Lung (tissue), 12 donors: Measurements from ENCODE around the gene RIOX2. TPM values are rescaled to one million over a fixed set of nuclear protein-coding genes. Genes with fewer than 3 reads are reported as not detected.

ENCODE experiments used
- ATAC-seq: fragments of 200-7000 bp; cut with Tn5 transposase; one replicate; pipeline ENCODE4 v1.9.1; 2020; ENCODE audit warnings: moderate number of reproducible peaks; ENCODE audit not compliant: insufficient read depth, low FRiP score
- DNase-seq, 3 donors: peaks; one replicate each; pipeline ENCODE4 v3.0.0-alpha.2; 2013 to 2017
- H3K27ac ChIP-seq, 2 donors: one replicate each; pipeline ENCODE4 v1.5.1; 2013; ENCODE audit warnings: mild to moderate bottlenecking in 2 of 2, moderate library complexity in 2 of 2, control low read depth in 1 of 2, inconsistent platforms in 1 of 2, low read depth in 1 of 2, low read length in 1 of 2
- H3K27me3 ChIP-seq, 3 donors: one replicate each; pipeline ENCODE4 v1.5.1; 2013; ENCODE audit warnings: low read length in 2 of 3; ENCODE audit not compliant: control insufficient read depth in 3 of 3, insufficient read depth in 3 of 3
- H3K36me3 ChIP-seq, 4 donors: one replicate each; pipeline ENCODE4 v1.5.1; 2013; ENCODE audit warnings: low read length in 4 of 4, mild to moderate bottlenecking in 1 of 4, moderate library complexity in 1 of 4; ENCODE audit not compliant: control insufficient read depth in 4 of 4, insufficient read depth in 4 of 4
- H3K4me1 ChIP-seq, 5 donors: one replicate each; pipeline ENCODE4 v1.5.1; 2013; ENCODE audit warnings: low read length in 5 of 5, mild to moderate bottlenecking in 2 of 5, moderate library complexity in 1 of 5; ENCODE audit not compliant: control insufficient read depth in 5 of 5, insufficient read depth in 5 of 5
- H3K4me3 ChIP-seq: one replicate; pipeline ENCODE4 v1.5.1; 2013; ENCODE audit warnings: mild to moderate bottlenecking, control low read depth, moderate library complexity
- H3K9ac ChIP-seq, 2 donors: one replicate each; pipeline ENCODE4 v1.5.1; 2013; ENCODE audit warnings: low read length in 2 of 2, control low read depth in 1 of 2; ENCODE audit not compliant: insufficient read depth in 1 of 2
- H3K9me3 ChIP-seq, 4 donors: one replicate each; pipeline ENCODE4 v1.5.1; 2013; ENCODE audit warnings: low read length in 3 of 4, mild to moderate bottlenecking in 1 of 4, moderate library complexity in 1 of 4; ENCODE audit not compliant: control insufficient read depth in 4 of 4, insufficient read depth in 3 of 4
- WGBS, 2 donors: extraction: QIAGEN DNeasy Blood & Tissue Kit; methylation state at CpG; one replicate each; pipeline ENCODE4 v1.1.7; 2013; 5-methylcytosine and 5-hydroxymethylcytosine counted together
- polyA plus RNA-seq, 2 donors: library from polyadenylated mRNA; stranded (reverse); fragments of 200-250 nt; gene quantifications; one replicate each; pipeline ENCODE4 v1.2.1, GENCODE V29; 2013
- total RNA-seq, 2 donors: library from RNA; depleted of rRNA in 1 of 2; stranded (reverse); fragments of >200 nt in 1 of 2; gene quantifications; one replicate each; pipeline ENCODE4 v1.2.1, GENCODE V29; 2014 to 2021
- TF ChIP-seq, protein P1 (sequence below): IDR thresholded peaks from 2 replicates; pipeline ENCODE4 v1.5.1; 2012; ENCODE audit warnings: mild to moderate bottlenecking; ENCODE audit errors: control extremely low read depth, extremely low read depth
- donor health status: control.
- donor health status: control.
- donor health status: Bipolar disorder and iron deficiency.
- donor health status: healthy.
- donor health status: DM: yes; HTN: yes; CAD: no.

RIOX2 gene
- total and polyA plus RNA-seq, 4 donors: 16.3 to 41.3 (median 22.2) TPM

DNA sequence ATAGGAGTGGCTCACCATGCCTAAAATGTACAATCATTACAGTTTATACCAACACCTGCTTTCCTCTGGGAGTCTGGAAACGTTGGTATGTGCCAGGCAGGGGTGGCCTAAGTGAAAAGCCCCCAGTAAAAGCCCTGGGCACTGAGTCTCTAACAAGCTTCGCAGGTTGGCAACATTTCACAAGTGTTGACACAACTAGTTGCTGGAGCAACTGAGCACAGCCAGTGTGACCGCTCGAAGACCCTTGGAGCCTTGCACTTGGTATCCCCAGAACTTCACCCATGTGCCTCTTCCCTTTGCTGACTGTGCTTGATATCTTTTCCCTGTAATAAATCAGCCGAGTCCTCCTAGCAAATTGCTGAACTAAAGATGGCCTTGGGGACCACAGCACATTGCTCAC is 2.7 kb downstream of the RIOX2 start:
- Histone ChIP-seq H3K9me3 (peaks cover 0 to 2% (median 0%) of the 10 kb centered on the region in 4 donors), H3K36me3 (peaks cover 0 to 8% (median 5%) of the 10 kb centered on the region in 4 donors), H3K9ac (peak overlapping the region in 1 of 2 donors; percentile 43), H3K4me3 (no peak overlapping the region), H3K27me3 (no peaks in the 10 kb centered on the region), H3K4me1 (peaks cover 0 to 37% (median 0%) of the 10 kb centered on the region in 5 donors), H3K27ac (no peak overlapping the region)
- ATAC-seq: no peak
- TF ChIP-seq, protein P1, sequence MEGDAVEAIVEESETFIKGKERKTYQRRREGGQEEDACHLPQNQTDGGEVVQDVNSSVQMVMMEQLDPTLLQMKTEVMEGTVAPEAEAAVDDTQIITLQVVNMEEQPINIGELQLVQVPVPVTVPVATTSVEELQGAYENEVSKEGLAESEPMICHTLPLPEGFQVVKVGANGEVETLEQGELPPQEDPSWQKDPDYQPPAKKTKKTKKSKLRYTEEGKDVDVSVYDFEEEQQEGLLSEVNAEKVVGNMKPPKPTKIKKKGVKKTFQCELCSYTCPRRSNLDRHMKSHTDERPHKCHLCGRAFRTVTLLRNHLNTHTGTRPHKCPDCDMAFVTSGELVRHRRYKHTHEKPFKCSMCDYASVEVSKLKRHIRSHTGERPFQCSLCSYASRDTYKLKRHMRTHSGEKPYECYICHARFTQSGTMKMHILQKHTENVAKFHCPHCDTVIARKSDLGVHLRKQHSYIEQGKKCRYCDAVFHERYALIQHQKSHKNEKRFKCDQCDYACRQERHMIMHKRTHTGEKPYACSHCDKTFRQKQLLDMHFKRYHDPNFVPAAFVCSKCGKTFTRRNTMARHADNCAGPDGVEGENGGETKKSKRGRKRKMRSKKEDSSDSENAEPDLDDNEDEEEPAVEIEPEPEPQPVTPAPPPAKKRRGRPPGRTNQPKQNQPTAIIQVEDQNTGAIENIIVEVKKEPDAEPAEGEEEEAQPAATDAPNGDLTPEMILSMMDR: no peak
- WGBS, 2 donors: 84 to 89% methylated on average over 5 of the region's 5 CpGs
- peak in 2 of 3 donors; percentile 17 to 23 for DNase-seq

DNA sequence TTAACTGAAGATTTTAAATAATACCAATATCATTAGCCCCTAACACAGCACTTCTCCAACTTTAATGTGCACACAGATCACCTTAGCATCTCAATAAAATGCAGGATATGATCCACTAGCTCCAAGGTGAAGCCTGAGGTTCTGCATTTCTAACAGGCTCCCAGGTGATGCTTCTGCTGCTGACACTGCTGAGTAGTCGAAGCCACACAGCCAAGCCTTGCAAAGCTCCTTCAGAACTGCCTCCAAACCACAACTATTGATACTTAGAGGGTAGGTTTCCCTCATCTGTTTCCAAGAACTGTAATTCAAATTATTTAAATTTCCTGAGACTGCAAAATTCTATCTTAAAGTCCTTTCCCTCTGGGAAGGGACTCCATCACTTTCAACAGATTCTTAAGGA is 3.9 kb downstream of the RIOX2 start:
- Histone ChIP-seq H3K4me3 (no peak overlapping the region), H3K4me1 (peaks cover 0 to 37% (median 4%) of the 10 kb centered on the region in 5 donors), H3K9me3 (peaks cover 0 to 2% (median 0%) of the 10 kb centered on the region in 4 donors), H3K27ac (no peak overlapping the region), H3K9ac (peak overlapping the region in 1 of 2 donors; percentile 43), H3K36me3 (peaks cover 1 to 14% (median 6%) of the 10 kb centered on the region in 4 donors), H3K27me3 (no peaks in the 10 kb centered on the region)
- DNase-seq: no peak
- WGBS, 2 donors: 90 to 96% methylated on average over 1 of the region's 1 CpG
- TF ChIP-seq, protein P1: no peak
- ATAC-seq: no peak

DNA sequence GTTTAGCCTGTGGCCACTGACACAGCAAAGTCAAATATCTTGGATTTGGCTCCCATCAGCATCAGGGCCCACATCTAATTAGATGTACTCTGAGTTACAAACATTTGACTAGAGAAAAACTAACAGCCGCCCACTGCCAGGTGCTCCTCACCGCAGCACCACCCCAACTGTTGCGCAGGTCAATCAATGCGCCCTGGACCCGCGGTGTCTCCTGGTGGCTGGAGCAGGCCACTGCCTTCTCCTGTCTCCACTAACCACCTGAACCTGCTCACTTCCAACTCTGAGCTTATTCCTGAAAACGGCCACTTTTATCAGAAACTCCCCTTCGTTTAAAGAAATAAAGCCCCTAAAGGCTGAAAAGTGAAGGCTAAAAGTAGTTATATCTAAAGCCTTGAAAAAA is 4.3 kb downstream of the RIOX2 start:
- H3K4me3 ChIP-seq: no peak overlapping the region
- peaks cover 1 to 14% (median 6%) of the 10 kb centered on the region in 4 donors for H3K36me3 ChIP-seq
- peaks cover 0 to 2% (median 0%) of the 10 kb centered on the region in 4 donors for H3K9me3 ChIP-seq
- no peak overlapping the region for H3K27ac ChIP-seq
- H3K9ac ChIP-seq: no peak overlapping the region
- TF ChIP-seq, protein P1: no peak
- H3K4me1 ChIP-seq: peaks cover 0 to 33% (median 4%) of the 10 kb centered on the region in 5 donors
- WGBS, 2 donors: 96% methylated on average over 8 of the region's 8 CpGs
- no peak for ATAC-seq
- DNase-seq: no peak
- no peaks in the 10 kb centered on the region for H3K27me3 ChIP-seq
